GM10847 (cell line): ENCODE data around the gene DENND1A.

ENCODE experiments used
- POLR2A ChIP-seq: IDR thresholded peaks from 2 replicates; pipeline ENCODE4 v1.6.1; 2011; ENCODE audit not compliant: insufficient read length; ENCODE audit errors: extremely low read depth

DENND1A gene

DNA sequence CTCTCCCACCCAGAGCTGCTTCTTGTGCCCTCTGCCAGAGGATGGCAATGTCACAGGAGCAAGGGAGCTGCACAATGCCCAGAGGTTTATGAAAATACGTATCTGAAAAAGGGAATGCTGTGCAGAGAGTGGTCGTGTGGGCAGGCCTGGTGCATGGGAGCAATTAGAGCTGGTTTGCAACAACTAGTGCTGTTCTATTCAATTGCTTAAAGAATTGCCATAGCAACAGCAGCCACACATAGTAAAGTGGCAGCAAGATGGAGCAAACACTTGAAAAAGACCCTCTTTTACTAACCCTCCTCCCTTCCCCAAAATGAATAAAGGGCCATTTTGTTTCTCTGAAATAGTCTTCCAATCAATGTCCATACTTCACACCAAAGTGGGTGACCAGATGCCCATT, 407.7 kb downstream of the DENND1A start:
- no peak for TF ChIP-seq POLR2A

GRCh38 chr9:123518338-123518737, 411.6 kb downstream of the DENND1A start:
- no peak for TF ChIP-seq POLR2A

- no peak for TF ChIP-seq POLR2A
These were observed 412.4 kb downstream of the DENND1A start for GRCh38 chr9:123517512-123517911.

- TF ChIP-seq POLR2A, result no peak
These were observed 415.2 kb downstream of the DENND1A start for GRCh38 chr9:123514766-123515165.

DNA sequence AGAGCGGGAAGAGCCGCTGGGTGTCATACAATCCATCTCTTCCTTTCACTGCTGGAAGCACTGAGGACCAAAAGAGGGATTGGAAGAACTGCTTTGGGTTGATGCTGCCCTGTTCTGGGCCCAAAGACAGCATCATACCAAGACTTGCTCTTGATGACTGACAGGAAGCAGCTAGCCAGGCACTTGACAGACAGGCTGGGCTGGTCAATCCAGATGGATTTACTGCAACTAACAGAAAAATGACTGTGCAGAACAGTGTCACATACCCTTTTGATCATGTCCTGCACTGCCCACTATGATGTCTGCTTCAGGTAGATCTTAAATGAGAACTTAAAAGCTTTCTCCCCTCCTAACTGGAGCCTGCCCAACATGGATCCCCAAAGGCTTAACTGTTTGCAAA, 416.4 kb downstream of the DENND1A start:
- TF ChIP-seq POLR2A, result no peak

- TF ChIP-seq POLR2A, result no peak
These were observed 418.3 kb downstream of the DENND1A start for GRCh38 chr9:123511326-123512277.

DNA sequence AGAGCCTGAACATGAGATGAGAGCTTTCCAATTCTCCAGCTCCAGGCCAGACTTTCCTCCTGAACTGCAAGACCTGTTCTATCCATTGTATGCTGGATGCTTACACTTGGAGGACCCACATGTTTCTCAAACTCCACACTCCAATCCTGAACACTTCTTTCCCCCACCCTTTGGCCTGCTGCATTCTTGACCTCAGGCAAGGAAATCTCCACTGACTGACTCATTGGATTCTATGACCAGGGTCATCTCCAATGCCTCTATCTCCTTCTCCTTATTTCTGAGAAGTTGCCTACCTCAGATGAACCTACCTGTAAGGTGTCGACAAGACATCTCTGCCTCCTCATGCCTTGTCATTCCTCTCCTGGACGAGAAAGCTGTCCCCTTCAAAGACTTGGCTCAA, 420.3 kb downstream of the DENND1A start:
- no peak for TF ChIP-seq POLR2A

DNA sequence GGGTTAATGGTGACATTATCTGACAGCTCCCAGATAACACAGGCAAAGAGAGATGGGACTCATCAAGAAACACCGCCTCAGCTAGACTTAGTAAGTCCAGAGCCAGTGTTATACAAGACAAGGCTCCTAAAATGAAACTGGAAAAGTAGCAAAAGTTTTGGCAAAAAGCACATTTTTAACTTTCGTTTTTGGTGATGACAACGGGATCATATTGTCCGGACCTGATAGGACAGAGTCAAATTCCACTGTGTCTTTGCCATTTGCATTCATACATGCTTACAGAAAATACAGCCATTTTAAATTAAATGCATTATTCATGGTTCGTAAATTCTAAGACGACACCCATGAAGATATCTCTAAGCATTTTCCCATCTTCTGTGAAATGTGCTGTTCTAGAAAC, 421.9 kb downstream of the DENND1A start:
- TF ChIP-seq POLR2A, result no peak

DNA sequence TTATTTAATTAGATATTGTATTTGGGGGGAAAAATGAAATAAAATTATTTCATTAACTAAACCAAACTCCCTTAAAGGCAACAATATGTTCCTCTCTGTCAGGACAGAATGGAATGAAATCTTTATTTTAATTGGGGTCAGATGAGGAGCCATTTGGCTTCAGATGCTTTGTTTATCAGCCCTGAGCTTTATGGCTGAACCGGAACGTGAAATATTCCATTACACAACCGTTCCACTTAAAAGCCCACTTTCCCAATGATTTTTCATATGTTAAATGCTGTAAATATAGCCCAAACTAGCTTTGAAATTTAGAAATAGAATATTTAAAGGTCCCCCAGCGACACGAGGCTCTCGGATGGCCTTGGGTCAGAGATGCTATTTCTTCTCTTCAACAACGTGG, 424.4 kb downstream of the DENND1A start:
- no peak for TF ChIP-seq POLR2A

DNA sequence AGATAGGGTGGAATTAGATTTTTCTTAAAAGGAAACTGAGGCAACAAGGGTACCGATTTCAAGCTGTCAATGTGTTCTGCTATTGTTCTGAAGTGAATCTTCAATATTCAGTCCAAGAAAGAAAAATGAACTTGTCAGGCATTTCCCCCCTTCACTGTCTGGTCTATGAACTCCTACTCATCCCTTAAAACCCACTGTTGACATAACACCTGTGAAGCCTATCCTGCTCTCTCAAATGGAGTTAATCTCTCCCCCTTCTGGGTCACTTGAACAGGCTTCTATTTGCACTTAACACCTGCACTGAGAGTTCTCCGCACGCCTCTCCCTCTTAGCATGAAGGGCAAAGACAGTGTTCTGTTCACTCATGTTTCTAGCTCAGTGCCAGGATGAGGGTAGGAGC, 429.6 kb downstream of the DENND1A start:
- no peak for TF ChIP-seq POLR2A

DNA sequence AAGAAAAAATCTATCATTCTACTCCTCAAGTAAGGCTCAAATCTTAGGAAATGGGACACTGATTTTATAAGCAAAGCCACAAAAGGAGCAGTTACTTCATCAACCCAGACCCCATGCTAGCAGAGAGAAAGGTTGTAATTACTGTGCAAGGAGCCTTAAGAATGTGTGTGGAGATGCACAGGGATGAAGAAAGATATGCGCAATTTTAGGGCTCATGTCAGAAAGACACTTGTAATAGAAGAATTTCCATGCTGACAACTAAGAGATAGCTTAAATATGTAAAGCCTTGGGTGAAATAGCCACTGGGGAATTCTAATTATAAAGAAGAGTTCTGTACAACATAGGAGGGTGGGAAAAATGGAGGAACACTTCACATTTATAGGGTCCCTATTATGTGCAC, 432.1 kb downstream of the DENND1A start:
- TF ChIP-seq POLR2A, result no peak

DNA sequence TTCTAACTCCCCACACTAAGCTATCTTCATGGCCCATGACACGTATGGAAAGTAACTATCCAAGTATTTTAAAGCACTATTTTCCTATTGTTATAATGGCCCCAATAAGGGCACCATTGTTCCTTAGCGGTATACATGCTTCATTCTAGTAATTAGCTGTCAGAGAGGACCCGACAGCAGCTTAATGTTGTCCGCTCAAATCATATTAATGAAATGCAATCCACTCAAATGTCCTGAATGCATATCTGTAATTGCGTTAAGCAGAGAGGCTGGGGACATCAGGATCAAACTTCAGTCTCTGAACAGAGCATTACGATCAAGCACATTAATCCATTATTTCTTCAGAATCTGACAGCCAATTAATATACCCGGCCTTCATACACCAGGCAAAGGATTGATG, 434.2 kb downstream of the DENND1A start:
- TF ChIP-seq POLR2A, result no peak

DNA sequence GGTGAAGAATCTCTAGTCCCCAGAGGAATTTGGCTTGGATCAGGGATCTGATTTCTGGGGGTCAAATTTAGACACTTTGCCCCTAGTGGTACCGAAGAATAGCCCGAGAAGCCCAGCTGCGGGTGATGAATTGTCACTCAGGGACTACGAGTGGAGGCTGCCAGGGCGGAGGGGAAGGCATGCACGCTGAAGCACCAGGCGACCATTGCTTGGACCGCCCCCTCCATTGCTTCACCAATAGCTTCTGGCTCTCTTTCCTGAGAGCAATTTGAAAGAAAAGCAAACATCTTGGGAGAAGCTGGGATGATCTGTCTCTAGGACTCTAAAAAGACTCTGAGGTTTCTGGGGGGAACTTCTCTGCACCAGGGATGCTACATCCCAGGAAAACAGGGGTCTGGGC, 436.3 kb downstream of the DENND1A start:
- no peak for TF ChIP-seq POLR2A

DNA sequence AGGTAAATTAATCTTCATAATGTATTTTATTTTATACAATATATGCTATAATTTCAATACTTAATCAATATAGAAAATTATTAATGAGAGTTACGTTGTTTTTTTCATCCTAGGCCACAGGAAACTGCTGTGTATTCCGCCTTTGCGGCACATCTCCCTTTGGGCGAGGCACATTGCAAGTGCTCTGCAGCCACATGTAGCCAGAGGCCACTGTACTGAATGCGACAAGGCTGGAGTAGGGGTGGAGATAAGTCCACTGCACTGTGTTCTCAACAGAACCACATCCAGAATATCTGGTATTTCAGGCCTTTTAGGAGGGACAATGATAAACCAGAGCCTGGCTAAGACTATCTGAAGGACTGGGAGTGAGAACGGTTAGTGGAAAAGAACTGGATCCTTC, 439.2 kb downstream of the DENND1A start:
- TF ChIP-seq POLR2A, result no peak

DNA sequence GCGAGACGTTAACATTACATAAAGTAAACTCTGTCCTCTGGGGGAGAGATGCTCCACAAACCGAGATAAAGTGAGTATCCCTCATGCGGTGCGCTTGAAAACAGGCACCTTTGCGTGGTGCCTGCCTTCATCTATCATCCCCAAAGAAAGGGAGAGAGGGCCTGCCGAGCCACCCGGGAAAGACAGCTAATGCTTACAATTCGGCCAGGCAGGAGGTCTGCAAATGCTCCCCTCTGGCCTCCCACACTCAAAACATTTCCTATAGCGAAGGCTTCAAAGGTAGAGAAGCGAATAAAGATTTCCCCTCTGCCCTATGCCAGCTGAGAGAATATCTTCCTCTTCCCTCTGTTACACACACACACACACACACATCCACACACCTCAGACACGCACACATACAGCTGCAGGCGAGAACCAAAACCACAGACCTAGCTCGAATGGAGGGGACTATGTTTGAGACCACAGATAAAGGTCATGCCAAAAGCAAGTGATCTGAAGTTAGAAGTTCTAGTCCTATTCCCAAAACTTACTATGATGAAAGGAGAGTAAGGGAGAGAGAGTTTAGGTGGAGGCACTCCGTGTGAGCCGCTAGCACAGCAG, 441.1 kb downstream of the DENND1A start:
- no peak for TF ChIP-seq POLR2A

- TF ChIP-seq POLR2A, result no peak
These were observed 441.9 kb downstream of the DENND1A start for GRCh38 chr9:123487944-123488548.
